Measurements from ENCODE around the gene EMC9.

DNA sequence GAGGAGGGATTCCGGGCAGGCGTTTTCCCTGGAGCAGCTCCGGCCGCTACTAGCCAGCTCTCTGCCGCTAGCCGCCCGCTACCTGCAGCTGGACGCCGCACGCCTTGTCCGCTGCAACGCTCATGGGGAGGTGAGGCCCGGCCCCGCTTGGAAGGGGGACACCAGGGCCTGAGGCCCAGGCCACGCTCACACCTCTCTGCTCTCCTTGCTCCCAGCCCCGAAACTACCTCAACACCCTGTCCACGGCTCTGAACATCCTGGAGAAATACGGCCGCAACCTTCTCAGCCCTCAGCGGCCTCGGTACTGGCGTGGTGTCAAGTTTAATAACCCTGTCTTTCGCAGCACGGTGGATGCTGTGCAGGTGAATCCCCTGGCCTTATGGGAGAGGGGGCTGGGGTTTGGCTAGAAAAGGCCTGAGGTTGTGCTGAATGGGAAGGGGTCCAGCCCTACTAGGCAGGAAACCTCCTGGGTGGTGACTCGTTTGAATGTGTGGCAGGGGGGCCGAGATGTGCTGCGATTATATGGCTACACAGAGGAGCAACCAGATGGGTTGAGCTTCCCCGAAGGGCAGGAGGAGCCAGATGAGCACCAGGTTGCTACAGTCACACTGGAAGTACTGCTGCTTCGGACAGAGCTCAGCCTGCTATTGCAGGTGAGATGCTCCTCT, 6.5 kb upstream of the EMC9 start:
- no peak for TF ChIP-seq SP1 (IDR thresholded peaks at IDR 0.05; ENCODE audit: low read depth, low read length)
- TF ChIP-seq CHD7 (IDR thresholded peaks at IDR 0.05; ENCODE audit: insufficient replicate concordance, low read length): no peak
- TF ChIP-seq POLR2A (IDR thresholded peaks at IDR 0.05; ENCODE audit: control extremely low read depth in 1 of 2, low read depth in 2 of 2, low read length in 2 of 2): no peak
- TF ChIP-seq HDAC2 (IDR thresholded peaks at IDR 0.05; ENCODE audit: borderline replicate concordance in 1 of 2, low read depth in 2 of 2, low read length in 2 of 2): no peak
- no peak for TF ChIP-seq KDM5A (IDR thresholded peaks at IDR 0.05; ENCODE audit: low read length)
- no peak for TF ChIP-seq TAF1 (IDR thresholded peaks at IDR 0.05; ENCODE audit: low read depth, low read length)
- TF ChIP-seq MAX (IDR thresholded peaks at IDR 0.05): no peak
- TF ChIP-seq CTCF (IDR thresholded peaks at IDR 0.05; ENCODE audit: control extremely low read depth in 1 of 3, insufficient read depth in 1 of 3, low read depth in 1 of 3, low read length in 3 of 3): no peak
- TF ChIP-seq POLR2AphosphoS5 (IDR thresholded peaks at IDR 0.05; ENCODE audit: low read depth, low read length): no peak
- no peak for TF ChIP-seq RXRA (IDR thresholded peaks at IDR 0.05; ENCODE audit: insufficient read depth, low read depth, low read length)

Measured in H1 (cell line).